Activated naive CD4-positive, alpha-beta T cell treated with Interleukin-2 at 50 U/mL for 16 hours (primary cell): ENCODE data around the gene FAM72A.

Source experiments
- DNase-seq: peaks from one replicate; pipeline ENCODE4 v3.0.0-alpha.2; 2020

The FAM72A gene

GRCh38 chr1:206145771-206146290 lies 56.8 kb downstream of the FAM72A start:
- DNase-seq: no peak

GRCh38 chr1:206144605-206145004 lies 58.0 kb downstream of the FAM72A start:
- no peak for DNase-seq

- no peak for DNase-seq
Measured at GRCh38 chr1:206143537-206144172, 59.0 kb downstream of the FAM72A start.

- DNase-seq: no peak
Measured at GRCh38 chr1:206142770-206143169, 59.9 kb downstream of the FAM72A start.

GRCh38 chr1:206142011-206142410 lies 60.6 kb downstream of the FAM72A start:
- no peak for DNase-seq

- no peak for DNase-seq
Measured at GRCh38 chr1:206136241-206136640, 66.4 kb downstream of the FAM72A start.
